Measurements from ENCODE around the gene CCDC85B.

The CCDC85B gene

GRCh38 chr11:65912845-65913244, 22.4 kb downstream of the CCDC85B start:
- no peak for DNase-seq (ENCODE audit: low spot score)

GRCh38 chr11:65915101-65915820, 24.8 kb downstream of the CCDC85B start:
- DNase-seq (ENCODE audit: low spot score) = no peak

- peak; percentile 58 for DNase-seq (ENCODE audit: low spot score)
Observed at GRCh38 chr11:65915821-65916251, 25.4 kb downstream of the CCDC85B start.

- DNase-seq (ENCODE audit: low spot score) = no peak
Observed at GRCh38 chr11:65916391-65916790, 25.9 kb downstream of the CCDC85B start.

GRCh38 chr11:65917077-65917433, 26.6 kb downstream of the CCDC85B start:
- no peak for DNase-seq (ENCODE audit: low spot score)

GRCh38 chr11:65917434-65918210, 27.1 kb downstream of the CCDC85B start:
- DNase-seq (ENCODE audit: low spot score) = no peak

- no peak for DNase-seq (ENCODE audit: low spot score)
Observed at GRCh38 chr11:65918211-65919140, 28.0 kb downstream of the CCDC85B start, which contains the start of gene C11orf68. TSS of gene C11orf68 (minus strand) at chr11:65919062. CDS start at chr11:65919031, 31 bp downstream.

GRCh38 chr11:65919141-65919572, 28.7 kb downstream of the CCDC85B start, which contains the start of gene DRAP1:
TSS of gene DRAP1 (plus strand) at chr11:65919426. CDS start at chr11:65919502, 76 bp downstream.
- peak; percentile 99 for DNase-seq (ENCODE audit: low spot score)

GRCh38 chr11:65919573-65920371, 29.3 kb downstream of the CCDC85B start:
- DNase-seq (ENCODE audit: low spot score) = peak; percentile 76

GRCh38 chr11:65920372-65920802, 29.9 kb downstream of the CCDC85B start:
- DNase-seq (ENCODE audit: low spot score) = no peak

- DNase-seq (ENCODE audit: low spot score) = no peak
Observed at GRCh38 chr11:65921033-65921555, 30.6 kb downstream of the CCDC85B start.

- no peak for DNase-seq (ENCODE audit: low spot score)
Observed at GRCh38 chr11:65921876-65922275, 31.4 kb downstream of the CCDC85B start.

GRCh38 chr11:65922565-65922964, 32.1 kb downstream of the CCDC85B start:
- DNase-seq (ENCODE audit: low spot score) = no peak

- no peak for DNase-seq (ENCODE audit: low spot score)
Observed at GRCh38 chr11:65925397-65925796, 34.9 kb downstream of the CCDC85B start.

GRCh38 chr11:65927904-65928397, 37.5 kb downstream of the CCDC85B start:
- no peak for DNase-seq (ENCODE audit: low spot score)

GRCh38 chr11:65928667-65929066, 38.2 kb downstream of the CCDC85B start:
- DNase-seq (ENCODE audit: low spot score) = no peak

- no peak for DNase-seq (ENCODE audit: low spot score)
Observed at GRCh38 chr11:65931773-65932557, 41.5 kb downstream of the CCDC85B start.

- DNase-seq (ENCODE audit: low spot score) = no peak
Observed at GRCh38 chr11:65932558-65932919, 42.1 kb downstream of the CCDC85B start.

- no peak for DNase-seq (ENCODE audit: low spot score)
Observed at GRCh38 chr11:65934014-65934413, 43.5 kb downstream of the CCDC85B start.

GRCh38 chr11:65937766-65938165, 47.3 kb downstream of the CCDC85B start:
- no peak for DNase-seq (ENCODE audit: low spot score)

Measured in iPS-NIHi11 (cell line).